HEK293T (cell line): ENCODE data around the gene SLC7A9.
A peak's percentile ranks its signal among the peaks of the same experiment; 100 is the strongest.
"Not testable (repeated sequence)": the region's sequence is repeated elsewhere in the genome, so short reads cannot be mapped to it uniquely, and the experiment has no call there.

ENCODE experiments used
- CTCF ChIA-PET: fragments of 350-600 bp; formaldehyde crosslinking; extraction: SDS; loops from one replicate; lab custom pipeline; 2021; ENCODE audit warnings: antibody characterized with exemption, inconsistent platforms; lab: Yijun Ruan, JAX
- POLR2A ChIA-PET: fragments of 350-600 bp; formaldehyde crosslinking; extraction: SDS; loops from one replicate; lab custom pipeline; 2020; ENCODE audit warnings: antibody characterized with exemption, inconsistent platforms; lab: Yijun Ruan, JAX
- DNase-seq: peaks from one replicate; pipeline ENCODE4 v3.0.0; 2012; ENCODE audit warnings: mixed read lengths; ENCODE audit errors: extremely low spot score
- ARNT ChIP-seq: fragments of 450-650 bp; IDR thresholded peaks from 2 replicates; pipeline ENCODE4 v1.6.1; 2017; ENCODE audit warnings: mild to moderate bottlenecking
- BHLHE40 ChIP-seq: fragments of 450-650 bp; IDR thresholded peaks from 2 replicates; pipeline ENCODE4 v1.6.1; 2016; ENCODE audit warnings: mild to moderate bottlenecking, moderate library complexity, borderline replicate concordance
- CTBP1 ChIP-seq: fragments of 450-650 bp; IDR thresholded peaks from 2 replicates; pipeline ENCODE4 v1.6.1; 2016; ENCODE audit warnings: borderline replicate concordance
- ELF4 ChIP-seq: fragments of 450-650 bp; IDR thresholded peaks from 2 replicates; pipeline ENCODE4 v1.6.1; 2017; ENCODE audit warnings: antibody characterized with exemption
- FOXA1 ChIP-seq: fragments of 450-650 bp; IDR thresholded peaks from 2 replicates; pipeline ENCODE4 v1.6.1; 2016; ENCODE audit warnings: mild to moderate bottlenecking
- FOXK2 ChIP-seq: fragments of 450-650 bp; IDR thresholded peaks from 2 replicates; pipeline ENCODE4 v1.6.1; 2016; ENCODE audit warnings: mild to moderate bottlenecking
- FOXM1 ChIP-seq: fragments of 450-650 bp; IDR thresholded peaks from 2 replicates; pipeline ENCODE4 v1.6.1; 2017; ENCODE audit warnings: mild to moderate bottlenecking, borderline replicate concordance
- HDGF ChIP-seq: fragments of 450-650 bp; IDR thresholded peaks from 2 replicates; pipeline ENCODE4 v1.6.1; 2017; ENCODE audit warnings: antibody characterized with exemption, borderline replicate concordance
- L3MBTL2 ChIP-seq: fragments of 450-650 bp; conservative IDR thresholded peaks from 2 replicates; pipeline ENCODE4 v1.6.1; 2016; ENCODE audit warnings: mild to moderate bottlenecking
- LEF1 ChIP-seq: fragments of 450-650 bp; IDR thresholded peaks from 2 replicates; pipeline ENCODE4 v1.6.1; 2017; ENCODE audit warnings: mild to moderate bottlenecking, borderline replicate concordance
- NFRKB ChIP-seq: fragments of 450-650 bp; IDR thresholded peaks from 2 replicates; pipeline ENCODE4 v1.6.1; 2016; ENCODE audit warnings: mild to moderate bottlenecking, moderate library complexity
- PKNOX1 ChIP-seq: fragments of 450-650 bp; IDR thresholded peaks from 2 replicates; pipeline ENCODE4 v1.6.1; 2016
- SP1 ChIP-seq: fragments of 450-650 bp; IDR thresholded peaks from 2 replicates; pipeline ENCODE4 v1.6.1; 2017
- SUZ12 ChIP-seq: fragments of 450-650 bp; IDR thresholded peaks from 2 replicates; pipeline ENCODE4 v1.6.1; 2016; ENCODE audit warnings: mild to moderate bottlenecking
- TARDBP ChIP-seq: fragments of 450-650 bp; IDR thresholded peaks from 2 replicates; pipeline ENCODE4 v1.6.1; 2016
- ZNF384 ChIP-seq: fragments of 450-650 bp; IDR thresholded peaks from 2 replicates; pipeline ENCODE4 v1.6.1; 2016

The SLC7A9 gene

GRCh38 chr19:32842061-32842460 lies 27.5 kb downstream of the SLC7A9 start:
- TF ChIP-seq SUZ12, result no peak
- TF ChIP-seq L3MBTL2, result no peak
- no peak for TF ChIP-seq PKNOX1
- TF ChIP-seq CTBP1, result no peak
- no peak for TF ChIP-seq ZNF384
- TF ChIP-seq ELF4, result no peak
- TF ChIP-seq TARDBP, result no peak
- DNase-seq, result no peak
- ChIA-PET CTCF (interaction anchor here (0.7 kb wide), 1 partner anchor 60 kb away, joined by 3 read pairs; no protein-coding TSS in a partner anchor), POLR2A (no interaction called here)

- no peak for DNase-seq
- CTCF ChIA-PET, result no interaction called here
- POLR2A ChIA-PET, result no interaction called here
- TF ChIP-seq TARDBP (no peak), FOXA1 (no peak), L3MBTL2 (no peak), FOXK2 (no peak), ARNT (no peak), FOXM1 (no peak)
Measured at GRCh38 chr19:32837531-32837930, 32.0 kb downstream of the SLC7A9 start.

GRCh38 chr19:32833388-32833787 lies 36.2 kb downstream of the SLC7A9 start:
- POLR2A ChIA-PET, CTCF ChIA-PET, DNase-seq: not testable (repeated sequence)

GRCh38 chr19:32832825-32833224 lies 36.7 kb downstream of the SLC7A9 start:
- DNase-seq, CTCF ChIA-PET, POLR2A ChIA-PET: not testable (repeated sequence)

GRCh38 chr19:32832094-32832493 lies 37.5 kb downstream of the SLC7A9 start:
- CTCF ChIA-PET, DNase-seq, POLR2A ChIA-PET: not testable (repeated sequence)

- no peak for DNase-seq
- ChIA-PET POLR2A (no interaction called here), CTCF (no interaction called here)
- TF ChIP-seq CTBP1 (no peak), NFRKB (no peak), FOXA1 (no peak), BHLHE40 (no peak), FOXM1 (no peak), LEF1 (no peak), FOXK2 (no peak), SP1 (no peak), ARNT (no peak), ZNF384 (no peak), L3MBTL2 (no peak), ELF4 (no peak), SUZ12 (no peak), HDGF (no peak), TARDBP (no peak)
Measured at GRCh38 chr19:32831611-32832010, 38.0 kb downstream of the SLC7A9 start.

GRCh38 chr19:32830231-32831014 lies 39.1 kb downstream of the SLC7A9 start:
- ChIA-PET CTCF (no interaction called here), POLR2A (interaction anchor here (1.1 kb wide), 1 partner anchor 11 kb away, joined by 3 read pairs; no protein-coding TSS in a partner anchor)
- DNase-seq, result no peak
- peak; percentile 24; the same call in 1 of the 2 replicates for TF ChIP-seq PKNOX1
- TF ChIP-seq ZNF384, result no peak
- no peak for TF ChIP-seq ELF4

- ChIA-PET CTCF (interaction anchor here (0.6 kb wide), 1 partner anchor 949 kb away, joined by 4 read pairs; no protein-coding TSS in a partner anchor), POLR2A (interaction anchor here (1.1 kb wide), 1 partner anchor 10 kb away, joined by 3 read pairs; no protein-coding TSS in a partner anchor)
- TF ChIP-seq FOXK2, result no peak
- no peak for TF ChIP-seq ELF4
- no peak for TF ChIP-seq BHLHE40
- TF ChIP-seq PKNOX1, result no peak
- TF ChIP-seq FOXM1, result no peak
- TF ChIP-seq HDGF, result no peak
- TF ChIP-seq TARDBP, result no peak
- no peak for DNase-seq
Measured at GRCh38 chr19:32829345-32829896, 40.1 kb downstream of the SLC7A9 start.
